Neural progenitor cell (in vitro differentiated cells): ENCODE results near the gene CC2D1A.

Experiments
- EZH2phosphoT487 ChIP-seq: fragments of 200-600 bp; sonication (generic); IDR thresholded peaks from 2 replicates; pipeline ENCODE4 v1.6.1; 2017; ENCODE audit warnings: antibody characterized with exemption
- TF ChIP-seq, protein P1 (sequence below): fragments of 200-600 bp; sonication (generic); IDR thresholded peaks from 2 replicates; pipeline ENCODE4 v1.5.1; 2017; ENCODE audit warnings: antibody characterized with exemption, mild to moderate bottlenecking

DNA sequence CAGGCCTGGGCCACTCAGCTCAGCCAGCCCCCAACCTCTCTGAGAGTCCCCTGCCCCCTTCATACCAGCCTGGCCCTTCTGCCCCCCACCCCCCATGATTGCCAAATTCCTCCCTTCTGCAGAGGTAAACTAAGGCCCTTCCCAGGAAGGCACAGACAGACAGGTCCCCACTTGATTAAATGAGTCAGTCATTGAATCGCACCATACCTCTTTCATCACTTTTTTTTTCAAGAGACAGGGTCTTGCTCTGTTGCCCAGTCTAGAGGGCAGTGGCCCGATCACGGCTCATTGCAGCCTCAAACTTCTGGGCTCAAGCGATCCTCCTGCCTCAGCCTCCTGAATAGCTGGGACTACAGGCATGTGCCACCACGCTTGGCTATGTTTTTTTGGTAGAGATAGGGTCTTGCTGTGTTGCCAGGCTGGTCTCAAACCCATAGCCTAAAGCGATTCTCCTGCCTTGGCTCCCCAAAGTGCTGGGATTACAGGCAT is 26.2 kb downstream of the CC2D1A start:
- TF ChIP-seq, protein P1, sequence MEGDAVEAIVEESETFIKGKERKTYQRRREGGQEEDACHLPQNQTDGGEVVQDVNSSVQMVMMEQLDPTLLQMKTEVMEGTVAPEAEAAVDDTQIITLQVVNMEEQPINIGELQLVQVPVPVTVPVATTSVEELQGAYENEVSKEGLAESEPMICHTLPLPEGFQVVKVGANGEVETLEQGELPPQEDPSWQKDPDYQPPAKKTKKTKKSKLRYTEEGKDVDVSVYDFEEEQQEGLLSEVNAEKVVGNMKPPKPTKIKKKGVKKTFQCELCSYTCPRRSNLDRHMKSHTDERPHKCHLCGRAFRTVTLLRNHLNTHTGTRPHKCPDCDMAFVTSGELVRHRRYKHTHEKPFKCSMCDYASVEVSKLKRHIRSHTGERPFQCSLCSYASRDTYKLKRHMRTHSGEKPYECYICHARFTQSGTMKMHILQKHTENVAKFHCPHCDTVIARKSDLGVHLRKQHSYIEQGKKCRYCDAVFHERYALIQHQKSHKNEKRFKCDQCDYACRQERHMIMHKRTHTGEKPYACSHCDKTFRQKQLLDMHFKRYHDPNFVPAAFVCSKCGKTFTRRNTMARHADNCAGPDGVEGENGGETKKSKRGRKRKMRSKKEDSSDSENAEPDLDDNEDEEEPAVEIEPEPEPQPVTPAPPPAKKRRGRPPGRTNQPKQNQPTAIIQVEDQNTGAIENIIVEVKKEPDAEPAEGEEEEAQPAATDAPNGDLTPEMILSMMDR = no peak
- TF ChIP-seq EZH2phosphoT487 = no peak
